IPS DF 6.9 (cell line): ENCODE data around the gene ZBTB18.

ENCODE experiments used
- DNase-seq: peaks from one replicate; pipeline ENCODE4 v3.0.0-alpha.2; 2013; ENCODE audit warnings: low read depth, low spot score
- H3K27ac ChIP-seq: one replicate; pipeline ENCODE4 v1.5.1; 2013; ENCODE audit warnings: low read length, control low read depth
- H3K27me3 ChIP-seq: 2 replicates; pipeline ENCODE4 v1.6.1; 2013; ENCODE audit warnings: mild to moderate bottlenecking, low read length; ENCODE audit not compliant: control insufficient read depth, insufficient read depth
- H3K36me3 ChIP-seq: 2 replicates; pipeline ENCODE4 v1.6.1; 2013; ENCODE audit warnings: low read length; ENCODE audit not compliant: control insufficient read depth, insufficient read depth
- H3K4me1 ChIP-seq: 2 replicates; pipeline ENCODE4 v1.6.1; 2013; ENCODE audit warnings: low read length; ENCODE audit not compliant: control insufficient read depth, insufficient read depth
- H3K4me3 ChIP-seq: 2 replicates; pipeline ENCODE4 v1.5.1; 2013; ENCODE audit warnings: mild to moderate bottlenecking, low read length
- H3K9me3 ChIP-seq: 2 replicates; pipeline ENCODE4 v1.6.1; 2013; ENCODE audit warnings: low read length, inconsistent platforms; ENCODE audit not compliant: control insufficient read depth, insufficient read depth
- WGBS: extraction: QIAGEN DNeasy Blood & Tissue Kit; methylation state at CpG from one replicate; pipeline ENCODE4 v1.1.7; 2013; ENCODE audit warnings: mixed read lengths, missing lambda C conversion rate; ENCODE audit not compliant: insufficient read length, insufficient coverage; 5-methylcytosine and 5-hydroxymethylcytosine counted together

Gene ZBTB18

DNA sequence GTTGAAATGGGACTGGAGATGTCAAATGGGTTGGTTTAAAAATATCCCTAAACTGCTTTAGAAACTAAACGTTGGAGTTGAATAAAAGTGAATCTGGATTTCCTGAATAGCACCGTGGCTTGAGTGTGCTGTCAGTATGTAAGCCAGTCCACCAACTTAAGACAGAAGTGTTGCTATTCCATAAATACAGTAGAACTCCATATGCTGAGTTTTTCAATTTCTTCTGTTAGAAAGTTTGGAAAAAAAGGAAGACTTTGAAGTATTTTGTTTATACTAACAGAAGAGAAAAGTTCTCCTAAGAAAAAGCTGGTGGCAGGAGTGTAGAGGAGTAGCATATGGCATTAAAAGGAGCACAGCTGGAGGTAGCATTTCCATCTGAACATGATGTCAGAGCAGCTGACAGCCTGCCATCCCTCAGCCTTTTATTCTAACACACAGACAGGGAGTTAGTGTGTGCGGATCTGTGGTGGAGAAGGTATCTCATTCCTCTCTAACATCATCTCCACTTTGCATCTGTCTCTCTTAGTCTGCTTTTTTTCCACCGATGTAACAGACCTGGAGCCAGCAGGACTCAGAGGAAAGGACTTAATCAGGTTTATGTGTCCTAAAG lies at the start of gene ZBTB18:
ZBTB18 (plus strand) TSS at position 449 of the 610 bp plus-strand sequence; CDS start at position 598, 149 bp downstream.
- H3K27me3 ChIP-seq: no peaks in the 10 kb centered on the region; the same call in 1 of the 2 replicates
- H3K4me1 ChIP-seq: no peaks in the 10 kb centered on the region
- peaks cover 8% of the 10 kb centered on the region for H3K36me3 ChIP-seq
- H3K9me3 ChIP-seq: no peaks in the 10 kb centered on the region
- no peak for DNase-seq
- H3K4me3 ChIP-seq: no peak within 1 kb of the TSS; the same call in 1 of the 2 replicates
- no peak within 1 kb of the TSS for H3K27ac ChIP-seq
- no CpG with 5 or more reads among the region's 4 CpGs for WGBS

- H3K27me3 ChIP-seq: no peaks in the 10 kb centered on the region
- H3K4me1 ChIP-seq: no peaks in the 10 kb centered on the region
- no peak overlapping the region for H3K27ac ChIP-seq
- no peaks in the 10 kb centered on the region for H3K36me3 ChIP-seq
- no peak overlapping the region for H3K4me3 ChIP-seq
- no peaks in the 10 kb centered on the region for H3K9me3 ChIP-seq
- no CpG with 5 or more reads among the region's 3 CpGs for WGBS
- no peak for DNase-seq
Measured at GRCh38 chr1:244002721-244003120, 48.4 kb upstream of the ZBTB18 start.

DNA sequence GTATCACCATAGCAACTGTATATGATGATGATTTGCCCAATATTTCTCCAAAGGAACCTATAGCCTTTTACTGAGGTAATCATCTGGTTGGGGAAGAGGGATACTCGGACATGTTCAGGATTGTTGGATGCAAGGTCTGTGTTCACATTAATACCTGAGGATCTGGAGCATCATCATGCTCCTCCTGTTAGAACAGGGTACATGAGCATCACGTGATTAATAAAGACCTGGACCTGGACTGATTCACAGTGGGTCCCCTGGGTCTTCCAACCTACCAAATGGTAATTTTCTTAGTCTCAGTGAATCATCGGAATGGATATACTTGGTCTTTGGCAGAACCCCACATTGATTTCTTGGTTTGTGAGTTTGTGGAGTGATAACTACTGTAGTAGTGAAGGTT lies 45.6 kb upstream of the ZBTB18 start:
- Histone ChIP-seq H3K27me3 (no peaks in the 10 kb centered on the region), H3K27ac (no peak overlapping the region), H3K4me3 (no peak overlapping the region), H3K4me1 (no peaks in the 10 kb centered on the region), H3K36me3 (no peaks in the 10 kb centered on the region), H3K9me3 (no peaks in the 10 kb centered on the region)
- DNase-seq: no peak
- WGBS: no CpG with 5 or more reads among the region's 3 CpGs

- Histone ChIP-seq H3K4me1 (no peaks in the 10 kb centered on the region), H3K27ac (no peak overlapping the region), H3K27me3 (no peaks in the 10 kb centered on the region), H3K9me3 (no peaks in the 10 kb centered on the region), H3K36me3 (no peaks in the 10 kb centered on the region), H3K4me3 (no peak overlapping the region)
- DNase-seq: no peak
- no CpG with 5 or more reads among the region's 3 CpGs for WGBS
Measured at GRCh38 chr1:244006381-244006901, 44.6 kb upstream of the ZBTB18 start.

GRCh38 chr1:244006961-244007360 lies 44.1 kb upstream of the ZBTB18 start:
- Histone ChIP-seq H3K4me1 (no peaks in the 10 kb centered on the region), H3K9me3 (no peaks in the 10 kb centered on the region), H3K4me3 (no peak overlapping the region), H3K27ac (no peak overlapping the region), H3K36me3 (no peaks in the 10 kb centered on the region), H3K27me3 (no peaks in the 10 kb centered on the region)
- no CpG with 5 or more reads among the region's 5 CpGs for WGBS
- no peak for DNase-seq

DNA sequence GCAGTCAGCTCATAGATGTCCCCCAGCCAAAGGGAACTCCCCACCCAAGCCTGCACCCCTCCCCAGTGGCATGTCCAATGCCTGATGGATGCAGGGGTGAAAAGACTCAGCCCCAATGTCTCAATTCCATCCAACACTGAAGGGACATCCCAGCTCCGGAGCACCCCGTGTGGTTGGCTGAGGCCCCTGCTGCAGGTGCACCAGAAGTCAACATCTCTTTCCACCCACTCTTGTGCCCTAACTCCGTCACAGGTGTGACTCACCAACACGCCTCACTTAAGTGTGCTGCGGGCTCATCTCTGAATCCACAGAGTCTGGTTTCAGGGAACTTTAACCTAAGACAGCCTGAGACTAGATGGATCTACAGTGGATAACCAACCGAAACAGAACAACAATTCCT lies 40.9 kb upstream of the ZBTB18 start:
- Histone ChIP-seq H3K9me3 (no peaks in the 10 kb centered on the region), H3K27ac (no peak overlapping the region), H3K27me3 (no peaks in the 10 kb centered on the region), H3K4me1 (no peaks in the 10 kb centered on the region; the same call in 1 of the 2 replicates), H3K36me3 (no peaks in the 10 kb centered on the region), H3K4me3 (no peak overlapping the region)
- DNase-seq: no peak
- no CpG with 5 or more reads among the region's 6 CpGs for WGBS

GRCh38 chr1:244010703-244011123 lies 40.4 kb upstream of the ZBTB18 start:
- Histone ChIP-seq H3K4me3 (no peak overlapping the region), H3K4me1 (no peaks in the 10 kb centered on the region; the same call in 1 of the 2 replicates), H3K27me3 (no peaks in the 10 kb centered on the region), H3K36me3 (no peaks in the 10 kb centered on the region), H3K9me3 (no peaks in the 10 kb centered on the region), H3K27ac (no peak overlapping the region)
- no CpG with 5 or more reads among the region's 2 CpGs for WGBS
- no peak for DNase-seq

DNA sequence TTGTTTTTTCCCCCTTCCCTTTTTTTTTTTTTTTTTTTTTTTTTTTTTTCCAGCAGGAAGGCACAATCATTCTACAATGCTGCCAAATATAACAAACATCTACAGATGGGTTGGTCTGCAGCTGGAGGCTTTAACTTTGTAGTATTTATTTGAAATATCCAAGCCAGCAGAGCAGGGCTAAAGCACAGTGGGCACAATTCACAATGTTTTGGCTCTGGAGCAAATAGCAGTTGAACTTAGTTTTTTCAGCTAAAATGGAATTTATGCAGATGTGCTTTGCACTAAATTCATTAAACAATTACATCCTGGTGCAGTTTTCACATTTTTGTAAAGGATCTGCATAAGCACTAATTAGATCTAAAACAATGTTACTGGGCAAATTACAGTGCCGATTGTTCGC lies 39.8 kb upstream of the ZBTB18 start:
- Histone ChIP-seq H3K4me1 (no peaks in the 10 kb centered on the region; the same call in 1 of the 2 replicates), H3K4me3 (no peak overlapping the region), H3K36me3 (no peaks in the 10 kb centered on the region), H3K9me3 (no peaks in the 10 kb centered on the region), H3K27me3 (no peaks in the 10 kb centered on the region), H3K27ac (no peak overlapping the region)
- no CpG with 5 or more reads among the region's 2 CpGs for WGBS
- DNase-seq: no peak

DNA sequence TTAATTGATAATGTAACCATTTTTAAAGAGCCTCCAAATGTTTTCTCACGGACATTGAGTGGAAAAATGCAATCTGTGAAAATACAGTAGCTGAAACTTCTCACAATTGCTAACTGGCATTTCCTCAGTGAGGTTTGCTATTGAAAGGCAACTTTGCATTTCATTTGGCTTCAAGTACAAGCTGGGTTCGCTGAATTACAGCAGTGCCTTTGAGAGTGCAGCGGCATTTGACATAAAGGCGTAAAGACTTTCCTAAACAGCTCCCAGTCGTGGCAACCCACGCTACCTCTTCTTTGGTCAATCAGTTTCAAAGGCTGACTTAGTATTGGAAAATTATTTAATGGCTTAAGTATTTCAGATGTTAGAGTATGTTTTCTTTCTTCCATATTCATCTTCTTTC lies 39.3 kb upstream of the ZBTB18 start:
- no peaks in the 10 kb centered on the region for H3K27me3 ChIP-seq
- no peaks in the 10 kb centered on the region for H3K36me3 ChIP-seq
- H3K4me1 ChIP-seq: no peaks in the 10 kb centered on the region; the same call in 1 of the 2 replicates
- no peak overlapping the region for H3K4me3 ChIP-seq
- H3K27ac ChIP-seq: no peak overlapping the region
- no peak for DNase-seq
- H3K9me3 ChIP-seq: no peaks in the 10 kb centered on the region
- WGBS: no CpG with 5 or more reads among the region's 6 CpGs

- H3K4me3 ChIP-seq: no peak overlapping the region
- no CpG with 5 or more reads among the region's 8 CpGs for WGBS
- H3K36me3 ChIP-seq: no peaks in the 10 kb centered on the region
- H3K9me3 ChIP-seq: no peaks in the 10 kb centered on the region
- H3K27me3 ChIP-seq: no peaks in the 10 kb centered on the region
- DNase-seq: no peak
- no peaks in the 10 kb centered on the region; the same call in 1 of the 2 replicates for H3K4me1 ChIP-seq
- H3K27ac ChIP-seq: no peak overlapping the region
Measured at GRCh38 chr1:244012202-244012601, 38.9 kb upstream of the ZBTB18 start.

GRCh38 chr1:244013100-244013499 lies 38.0 kb upstream of the ZBTB18 start:
- no CpG with 5 or more reads among the region's 2 CpGs for WGBS
- H3K4me1 ChIP-seq: no peaks in the 10 kb centered on the region; the same call in 1 of the 2 replicates
- no peak for DNase-seq
- H3K9me3 ChIP-seq: no peaks in the 10 kb centered on the region
- H3K27ac ChIP-seq: no peak overlapping the region
- H3K27me3 ChIP-seq: no peaks in the 10 kb centered on the region
- no peak overlapping the region for H3K4me3 ChIP-seq
- H3K36me3 ChIP-seq: no peaks in the 10 kb centered on the region
